Motor neuron (in vitro differentiated cells): ENCODE results near the gene TIMM21. TPM values are rescaled to one million over a fixed set of nuclear protein-coding genes. Genes with fewer than 3 reads are reported as not detected.

Source experiments
- ATAC-seq, 8 experiments: fragments of 200-7000 bp; cut with Tn5 transposase; replicated peaks in 6 of 8; 2 replicates each; pipeline ENCODE4 v1.8.0; 2021; ENCODE audit warnings: mild to moderate bottlenecking in 8 of 8, moderate library complexity in 8 of 8
- H3K27ac ChIP-seq, 2 donors: fragments of 250-450 bp; sonication (Bioruptor Pico); 2 replicates each; pipeline ENCODE4 v1.9.0; 2021; ENCODE audit warnings: antibody characterized with exemption in 2 of 2, mild to moderate bottlenecking in 2 of 2, moderate library complexity in 1 of 2
- H3K4me1 ChIP-seq, 2 donors: fragments of 250-450 bp; sonication (Bioruptor Pico); replicated peaks in 1 of 2; 2 replicates each; pipeline ENCODE4 v1.6.1; 2021; ENCODE audit warnings: antibody characterized with exemption in 2 of 2, mild to moderate bottlenecking in 2 of 2, moderate library complexity in 1 of 2
- H3K4me3 ChIP-seq, 5 donors: fragments of 250-450 bp; sonication (Bioruptor Pico); 2 replicates each; pipeline ENCODE4 v1.9.0; 2021; ENCODE audit warnings: antibody characterized with exemption in 5 of 5, mild to moderate bottlenecking in 5 of 5, moderate library complexity in 4 of 5
- WGBS, 10 experiments: fragments of 450-650 bp; shearing (Covaris generic); methylation state at CpG; one replicate each; pipeline ENCODE4 v1.0.0; 2022; 5-methylcytosine and 5-hydroxymethylcytosine counted together
- in situ Hi-C, 9 experiments: fragments of 400-800 bp; cut with MboI; loops; one replicate each; pipeline ENCODE4 v1.15.0; 2021; ENCODE audit warnings: low sequenced_read_pairs in 9 of 9, low pct_unique_long_range_greater_than_20kb in 2 of 9; ENCODE audit not compliant: unreplicated experiment in 9 of 9
- total RNA-seq, 8 experiments: library from RNA; unstranded; fragments of 300-600 nt; gene quantifications; 2 replicates each; pipeline versions ENCODE4 v1.2.3 to v1.2.4, GENCODE V29; 2022

TIMM21 gene
- total RNA-seq, 8 experiments from 2014 or later = 20.2 to 46.1 (median 30.2) TPM

DNA sequence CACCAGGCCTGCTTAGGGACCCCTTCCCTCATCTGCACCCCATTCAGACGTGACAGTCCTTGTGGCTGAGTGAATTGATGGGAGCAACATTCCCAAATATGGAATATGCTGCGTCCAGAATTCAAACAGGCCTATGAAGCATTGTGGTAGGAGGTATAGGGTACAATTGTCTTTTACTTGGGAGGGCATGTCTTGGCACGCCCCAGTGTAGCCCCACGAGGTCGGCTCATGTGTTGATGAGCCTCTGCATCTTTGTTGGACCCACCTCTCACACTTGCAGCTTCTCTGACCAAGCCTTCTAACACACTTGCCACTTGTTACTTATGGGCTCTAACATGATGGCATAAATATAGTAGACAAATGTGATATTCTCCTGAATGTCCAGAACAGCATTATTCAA lies 1.6 kb downstream of the TIMM21 start:
- in situ Hi-C loops = loop anchor here in 1 of 9 experiments (25.0 kb wide), 1 partner anchor 1388 kb away; no protein-coding TSS in a partner anchor
- WGBS, 10 experiments = 20 to 100% (median 78%) methylated on average over 1 to 2 of the region's 5 CpGs; no CpG with 5 or more reads in 6 of the 10 experiments
- H3K4me3 ChIP-seq = peak overlapping the region in 4 of 5 donors; percentile 7 to 88 (median 80)
- peaks cover 16% of the 10 kb centered on the region in 2 donors for H3K4me1 ChIP-seq
- no peak overlapping the region for H3K27ac ChIP-seq
- ATAC-seq = peak in 1 of 8 experiments; percentile 2

DNA sequence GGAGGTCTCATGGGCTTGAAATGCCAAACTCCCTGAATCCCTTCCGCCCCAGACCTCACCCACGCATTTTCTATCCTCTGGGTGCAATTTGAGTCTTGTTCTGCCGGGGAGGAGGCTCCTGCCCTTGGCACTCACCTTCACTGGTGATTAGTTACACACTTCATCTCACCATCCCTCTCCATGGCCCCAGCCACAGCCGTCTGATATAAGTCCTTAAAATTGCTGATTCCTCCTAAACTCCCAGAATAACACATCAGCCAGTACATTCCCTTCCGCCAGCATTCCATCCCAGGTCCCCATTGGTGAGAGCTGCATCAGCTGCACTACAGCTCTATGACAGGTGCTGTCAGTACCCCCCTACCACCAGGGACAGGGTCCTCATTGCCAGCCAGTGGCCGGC lies 3.9 kb downstream of the TIMM21 start:
- in situ Hi-C loops = no loop called here
- H3K27ac ChIP-seq = no peak overlapping the region
- WGBS, 10 experiments = 61 to 100% (median 100%) methylated on average over 1 to 3 of the region's 6 CpGs; no CpG with 5 or more reads in 6 of the 10 experiments
- ATAC-seq = no peak
- peaks cover 12% of the 10 kb centered on the region in 2 donors for H3K4me1 ChIP-seq
- no peak overlapping the region for H3K4me3 ChIP-seq

DNA sequence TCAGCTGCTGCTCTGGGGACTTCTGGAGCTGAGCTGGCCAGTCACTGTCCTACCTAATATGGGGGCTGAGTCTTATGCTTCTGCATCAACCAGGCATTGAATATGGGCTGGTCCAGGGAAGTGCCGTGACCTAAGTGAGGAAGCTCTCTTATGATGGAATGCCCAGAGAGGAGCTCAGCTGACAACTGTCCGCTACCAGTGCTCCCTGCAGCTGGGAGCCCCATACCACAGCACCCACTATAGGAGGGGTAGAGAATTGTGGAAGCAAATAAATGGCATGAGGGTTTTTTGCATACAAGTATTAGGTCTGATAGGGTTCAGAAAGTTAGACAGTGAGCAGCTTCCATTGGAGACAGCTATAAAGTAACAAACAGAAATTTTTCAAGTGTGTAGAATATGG lies 4.5 kb downstream of the TIMM21 start:
- 90 to 100% (median 97%) methylated on average over 1 to 2 of the region's 2 CpGs; no CpG with 5 or more reads in 6 of the 10 experiments for WGBS, 10 experiments
- ATAC-seq = no peak
- in situ Hi-C loops = no loop called here

DNA sequence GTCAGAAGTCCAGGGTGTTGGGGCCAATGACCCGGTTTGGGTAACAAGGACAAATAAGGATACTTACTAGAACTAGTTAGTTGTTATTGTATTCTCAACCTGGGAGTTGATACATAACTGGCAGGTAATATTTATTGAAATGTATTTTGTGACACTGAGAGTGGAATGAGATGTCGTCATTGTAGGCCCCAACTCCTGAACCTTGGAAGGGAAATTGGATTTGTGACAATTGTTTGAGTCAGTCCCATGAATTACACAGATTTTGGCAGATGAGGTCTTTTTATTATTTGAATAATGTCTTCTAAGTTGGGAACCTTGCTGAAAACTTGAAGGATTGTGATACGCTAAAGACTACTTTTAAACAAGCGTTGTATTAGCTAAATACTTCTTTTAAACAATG lies 5.1 kb downstream of the TIMM21 start:
- no peak for ATAC-seq
- WGBS, 10 experiments = 20 to 100% (median 89%) methylated on average over 2 to 4 of the region's 4 CpGs
- Histone ChIP-seq H3K27ac (no peak overlapping the region), H3K4me3 (no peak overlapping the region), H3K4me1 (peaks cover 12% of the 10 kb centered on the region in 2 donors)
- in situ Hi-C loops = no loop called here

More for the DNA sequence above, 4.5 kb downstream of the TIMM21 start:
- H3K4me1 ChIP-seq = peaks cover 12% of the 10 kb centered on the region in 2 donors
- H3K4me3 ChIP-seq = no peak overlapping the region
- no peak overlapping the region for H3K27ac ChIP-seq

DNA sequence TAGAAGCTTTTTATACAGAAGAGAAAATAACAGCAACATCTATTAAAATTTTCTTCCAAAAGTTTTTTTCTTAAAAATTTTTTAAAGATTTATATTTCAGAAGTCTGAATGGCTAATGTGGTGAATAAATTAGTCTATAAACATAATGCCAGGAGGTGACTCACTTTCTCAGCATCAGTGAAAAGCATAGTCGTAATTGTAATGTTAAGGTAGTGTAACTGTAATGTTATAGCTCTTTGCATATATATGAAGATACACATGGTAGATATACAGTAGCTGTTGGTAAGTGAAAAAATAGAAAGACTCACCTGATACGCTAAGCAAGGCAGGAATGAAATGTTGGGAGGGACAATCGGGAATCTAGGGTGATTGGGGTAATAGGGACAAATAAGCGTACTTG lies 5.5 kb downstream of the TIMM21 start:
- Histone ChIP-seq H3K4me1 (peaks cover 12% of the 10 kb centered on the region in 2 donors), H3K4me3 (no peak overlapping the region), H3K27ac (no peak overlapping the region)
- peak in 2 of 8 experiments; percentile 7 to 39 for ATAC-seq
- in situ Hi-C loops = no loop called here
- 45 to 100% (median 80%) methylated on average over 1 to 4 of the region's 4 CpGs; no CpG with 5 or more reads in 1 of the 10 experiments for WGBS, 10 experiments

DNA sequence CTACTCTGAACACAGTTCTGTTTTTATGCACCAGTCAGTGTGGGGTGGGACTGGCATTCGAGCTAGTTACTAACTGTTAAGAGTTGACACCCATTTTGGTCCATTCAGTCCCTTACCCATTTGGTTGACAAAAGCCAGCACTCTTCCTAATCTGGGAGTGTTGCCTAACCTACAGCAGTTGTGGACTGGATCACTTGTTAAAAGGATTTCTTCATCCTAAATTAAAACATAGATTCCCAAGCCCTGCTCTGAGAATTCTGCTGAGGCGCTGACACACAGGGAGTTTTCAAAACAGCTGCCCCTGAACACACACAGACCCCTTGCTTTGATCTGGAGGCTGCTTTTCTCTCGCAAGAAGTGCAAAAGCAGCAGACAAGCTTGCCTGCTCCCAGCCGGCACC lies 6.4 kb downstream of the TIMM21 start:
- Histone ChIP-seq H3K4me1 (peaks cover 6 to 8% of the 10 kb centered on the region in 2 donors), H3K4me3 (no peak overlapping the region), H3K27ac (no peak overlapping the region)
- in situ Hi-C loops = no loop called here
- no peak for ATAC-seq
- WGBS, 10 experiments = 33 to 100% (median 83%) methylated on average over 1 to 3 of the region's 4 CpGs; no CpG with 5 or more reads in 1 of the 10 experiments

DNA sequence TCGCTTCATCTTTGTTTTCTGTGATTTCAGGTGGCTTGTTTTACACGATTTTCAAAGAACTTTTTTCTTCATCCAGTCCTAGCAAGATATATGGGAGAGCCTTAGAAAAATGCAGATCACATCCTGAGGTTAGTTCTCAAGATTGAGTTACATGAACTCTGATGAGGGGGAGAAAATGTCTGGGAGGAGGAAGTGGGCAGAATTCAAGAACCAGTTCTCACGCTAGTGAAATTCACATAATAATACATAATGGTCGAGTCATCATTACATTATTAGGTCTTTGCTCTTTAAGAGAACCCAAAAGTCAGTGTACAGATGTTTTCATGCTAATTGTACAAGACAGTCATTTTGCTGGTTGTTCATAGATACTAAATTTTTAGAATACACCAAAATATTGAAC lies 7.0 kb downstream of the TIMM21 start:
- Histone ChIP-seq H3K4me3 (no peak overlapping the region), H3K4me1 (peaks cover under 1 to 3% of the 10 kb centered on the region in 2 donors), H3K27ac (no peak overlapping the region)
- 10 to 97% (median 76%) methylated on average over 2 to 4 of the region's 4 CpGs for WGBS, 10 experiments
- in situ Hi-C loops = no loop called here
- no peak for ATAC-seq

DNA sequence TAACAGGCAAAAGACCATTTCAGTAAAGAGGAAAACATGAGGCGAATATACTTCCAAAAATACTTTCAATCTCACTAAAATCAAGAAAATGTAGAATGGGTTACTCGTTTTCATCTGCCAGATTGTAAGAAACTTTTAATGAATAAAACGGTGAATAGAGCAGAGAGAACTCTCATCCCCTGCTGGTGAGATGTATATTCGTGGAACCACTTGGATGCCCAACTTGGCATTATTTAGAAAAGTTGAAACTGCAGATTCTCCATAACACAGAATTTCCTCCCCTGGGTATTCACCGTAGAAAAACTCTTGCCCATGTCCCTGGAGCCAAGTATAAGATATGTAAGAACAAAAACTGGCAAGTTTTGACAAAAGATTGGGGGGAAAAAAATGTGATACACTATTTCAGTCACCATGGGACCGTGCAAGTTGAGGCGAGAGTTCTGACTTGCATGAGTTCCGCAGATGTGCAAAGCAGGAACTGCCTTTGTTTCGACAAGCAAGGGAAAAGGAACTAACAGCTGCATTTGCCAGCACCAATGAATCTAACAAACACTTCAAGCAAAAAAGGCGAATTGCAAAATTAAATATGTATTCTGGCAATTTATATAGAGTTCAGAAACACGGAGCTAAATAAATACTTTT lies 14.8 kb downstream of the TIMM21 start:
- 19 to 93% (median 81%) methylated on average over 5 to 11 of the region's 11 CpGs for WGBS, 10 experiments
- Histone ChIP-seq H3K4me3 (no peak overlapping the region), H3K4me1 (no peaks in the 10 kb centered on the region), H3K27ac (no peak overlapping the region)
- in situ Hi-C loops = no loop called here
- ATAC-seq = no peak

DNA sequence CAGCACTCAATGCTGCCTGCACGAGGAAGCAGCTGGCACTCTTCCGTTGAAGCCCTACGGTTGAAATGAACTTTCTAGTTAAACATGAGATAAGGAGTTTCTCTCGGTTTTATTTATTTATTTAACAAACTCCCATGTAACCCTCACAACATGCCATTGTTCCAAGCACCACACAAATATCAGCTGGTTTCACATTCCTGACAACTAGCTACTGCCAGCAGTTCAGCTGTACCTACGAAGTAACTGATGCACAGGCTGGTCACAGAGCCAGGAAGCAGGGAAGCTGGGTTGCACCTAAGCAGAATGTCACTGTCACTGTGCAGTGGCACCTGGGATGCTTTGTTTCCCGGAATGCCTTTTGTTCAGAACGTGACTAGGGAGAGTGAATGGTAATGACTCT lies 18.1 kb downstream of the TIMM21 start:
- in situ Hi-C loops = no loop called here
- 7 to 93% (median 69%) methylated on average over 1 to 7 of the region's 7 CpGs for WGBS, 10 experiments
- ATAC-seq = no peak
- no peak overlapping the region for H3K4me3 ChIP-seq
- H3K27ac ChIP-seq = no peak overlapping the region
- H3K4me1 ChIP-seq = no peaks in the 10 kb centered on the region

DNA sequence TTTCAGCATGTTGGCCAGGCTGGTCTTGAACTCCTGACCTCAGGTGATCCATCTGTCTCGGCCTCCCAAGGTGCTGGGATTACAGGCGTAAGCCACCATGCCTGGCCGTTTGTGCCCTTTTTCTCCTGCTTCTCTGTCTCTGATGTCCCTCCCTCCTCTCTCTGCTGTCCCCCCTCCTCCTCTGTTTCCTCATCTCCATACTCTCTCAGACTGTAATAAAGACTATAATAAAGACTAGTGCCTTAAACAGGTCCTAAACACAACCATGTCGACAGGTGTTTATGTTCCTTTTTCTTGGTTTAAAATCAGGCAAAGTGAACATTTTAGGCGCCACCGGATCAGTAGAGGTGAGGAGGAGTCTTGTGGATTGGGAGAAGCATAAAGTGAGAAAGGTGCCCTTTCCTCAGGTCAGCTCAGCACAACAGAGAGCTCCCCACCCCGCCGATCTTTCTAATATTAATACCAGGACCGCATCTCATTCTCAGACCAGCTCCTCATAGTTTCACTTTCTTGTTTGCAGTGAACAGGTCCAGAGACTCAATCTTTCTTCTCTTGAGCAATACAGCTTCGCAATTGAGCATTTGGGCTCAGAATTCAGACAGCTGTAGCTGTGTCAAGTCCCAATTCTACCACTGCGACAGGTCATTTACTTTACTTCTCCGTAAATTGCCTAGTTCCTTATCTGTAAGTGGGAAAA lies 23.7 kb downstream of the TIMM21 start:
- H3K4me3 ChIP-seq = no peak overlapping the region
- no peak overlapping the region for H3K27ac ChIP-seq
- in situ Hi-C loops = no loop called here
- WGBS, 10 experiments = 20 to 100% (median 62%) methylated on average over 1 to 8 of the region's 12 CpGs
- H3K4me1 ChIP-seq = no peaks in the 10 kb centered on the region
- no peak for ATAC-seq

DNA sequence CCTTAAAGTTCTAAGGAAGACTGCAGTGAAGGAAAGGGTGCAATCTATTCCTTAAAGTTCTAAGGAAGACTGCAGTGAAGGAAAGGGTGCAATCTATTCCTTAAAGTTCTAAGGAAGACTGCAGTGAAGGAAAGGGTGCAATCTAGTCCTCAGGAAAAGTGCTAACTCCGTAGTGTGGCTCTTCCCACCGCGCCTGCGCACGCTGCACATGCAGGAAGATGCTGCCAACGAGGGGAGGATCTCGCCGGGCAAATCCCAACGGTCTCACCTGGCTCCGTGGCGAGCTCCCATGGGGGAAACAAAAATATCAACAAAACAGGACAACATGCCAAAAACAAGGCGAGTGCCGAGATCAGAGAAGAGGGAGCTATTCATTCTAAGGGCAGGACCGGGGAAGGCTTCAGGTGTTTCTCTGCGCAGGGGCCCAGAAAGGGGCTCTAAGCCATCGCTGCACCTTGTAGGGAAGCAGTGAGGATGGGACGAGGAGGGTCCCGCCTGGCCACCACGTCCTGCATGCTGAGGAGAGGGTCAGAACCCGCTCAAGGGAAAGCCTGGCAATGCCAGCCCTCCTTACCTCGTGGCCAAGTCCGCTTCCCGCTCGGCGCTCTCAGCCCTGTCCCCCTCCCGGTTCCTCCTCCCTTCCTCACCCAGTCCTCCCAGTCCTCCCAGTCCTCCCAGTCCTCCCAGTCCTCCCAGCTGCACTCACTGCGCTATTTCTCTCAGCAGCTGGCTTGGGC lies 24.5 kb downstream of the TIMM21 start:
- 85 to 100% (median 92%) methylated on average over 3 to 15 of the region's 27 CpGs; no CpG with 5 or more reads in 6 of the 10 experiments for WGBS, 10 experiments
- in situ Hi-C loops = no loop called here
- no peak for ATAC-seq

DNA sequence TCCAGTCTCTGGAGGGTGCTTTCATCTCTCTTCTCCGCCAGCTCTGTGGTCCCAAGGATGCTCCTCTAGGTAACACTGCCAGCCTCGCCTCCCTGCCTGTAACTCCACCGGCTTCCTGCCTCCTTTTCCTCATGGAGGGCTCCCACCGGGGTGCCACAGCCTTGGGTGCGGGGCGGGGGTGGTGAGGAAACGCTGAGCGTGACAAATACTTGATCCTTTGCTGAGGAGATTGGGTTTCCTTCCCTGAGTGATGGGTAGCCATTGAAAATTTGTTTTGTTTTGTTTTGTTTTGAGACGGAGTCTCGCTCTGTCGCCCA lies 25.1 kb downstream of the TIMM21 start:
- no peak for ATAC-seq
- H3K27ac ChIP-seq = no peak overlapping the region
- H3K4me3 ChIP-seq = no peak overlapping the region
- H3K4me1 ChIP-seq = no peaks in the 10 kb centered on the region
- WGBS, 10 experiments = 60 to 100% (median 100%) methylated on average over 1 to 2 of the region's 11 CpGs; no CpG with 5 or more reads in 7 of the 10 experiments
- in situ Hi-C loops = no loop called here

More for the DNA sequence above, 24.5 kb downstream of the TIMM21 start:
- Histone ChIP-seq H3K4me1 (no peaks in the 10 kb centered on the region), H3K4me3 (no peak overlapping the region), H3K27ac (no peak overlapping the region)

DNA sequence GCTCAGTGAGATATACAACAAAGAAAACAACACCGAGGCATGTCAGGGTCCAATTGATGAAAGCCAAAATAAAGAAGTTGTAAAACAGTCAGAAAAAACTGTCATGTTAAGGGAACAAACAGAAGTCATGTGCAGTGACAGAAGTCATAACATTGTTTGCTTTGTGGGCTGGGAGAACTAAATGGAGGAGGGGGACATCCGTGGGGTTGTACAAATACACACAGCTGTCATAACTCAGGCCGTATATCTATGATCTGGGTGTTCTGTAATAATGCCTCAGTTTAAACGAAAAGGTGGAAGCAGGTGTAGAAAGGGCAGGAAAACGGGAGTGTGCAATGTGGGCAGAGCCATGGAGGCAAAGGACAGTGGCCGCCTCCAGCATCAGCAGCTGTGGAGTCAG lies 27.3 kb downstream of the TIMM21 start:
- 0 to 100% (median 74%) methylated on average over 1 to 6 of the region's 6 CpGs for WGBS, 10 experiments
- no peak for ATAC-seq

More for the DNA sequence above, 27.3 kb downstream of the TIMM21 start:
- in situ Hi-C loops = loop anchor here in 4 of 9 experiments (25.0 kb wide), 3 partner anchors 162 to 387 kb away; partner anchors contain the start of gene CNDP2 (in 2 of the 4)
- no peak overlapping the region for H3K27ac ChIP-seq
- H3K4me1 ChIP-seq = no peaks in the 10 kb centered on the region
- H3K4me3 ChIP-seq = no peak overlapping the region
